Measurements from ENCODE around the gene MYO5B.

DNA sequence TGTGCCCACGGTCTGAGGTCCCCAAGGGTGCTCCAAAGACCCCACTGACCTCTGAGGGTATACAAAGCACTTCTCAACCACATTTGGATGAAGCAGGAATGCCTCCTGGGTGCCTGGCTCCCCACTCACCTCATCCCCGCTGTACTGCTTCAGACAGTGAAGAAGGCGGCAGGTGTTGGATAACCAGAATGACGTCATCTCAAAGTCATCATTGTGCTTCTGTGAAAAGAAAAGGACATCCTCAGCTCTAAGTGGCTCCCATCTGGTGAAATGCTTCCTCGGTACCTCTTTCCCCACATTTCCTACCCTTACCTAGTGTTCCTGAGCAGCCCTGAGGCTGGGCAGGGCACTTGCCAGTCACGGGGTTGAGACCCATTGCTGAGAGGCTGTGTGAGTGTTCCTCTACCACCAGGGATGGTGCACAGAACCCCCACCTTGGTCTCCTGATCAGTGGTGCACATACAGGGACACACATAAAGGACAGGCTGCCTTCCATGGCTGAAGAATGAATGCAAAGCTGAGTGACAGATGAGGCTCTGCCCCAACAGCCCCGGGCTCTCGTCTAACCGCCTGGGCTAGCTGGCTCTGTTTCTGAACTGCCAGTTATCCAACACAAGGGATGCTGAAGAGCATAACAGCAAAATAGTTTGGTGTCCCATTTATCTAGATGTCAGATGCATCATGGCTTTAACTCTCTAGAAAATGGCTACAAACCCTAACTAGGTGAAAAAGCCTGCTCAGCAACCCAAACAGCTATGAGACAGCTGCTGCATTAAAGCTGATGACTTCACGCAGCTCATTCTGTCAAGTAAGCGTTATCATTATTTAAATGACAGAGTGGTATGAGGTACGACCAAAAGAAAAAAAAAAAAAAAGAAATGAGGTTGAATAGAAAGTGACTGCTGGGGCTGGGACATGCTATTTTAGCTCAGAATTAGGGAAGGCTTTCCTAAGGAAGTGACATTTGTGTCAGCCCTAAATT, 353.4 kb downstream of the MYO5B start:
- TF ChIP-seq, protein P1, sequence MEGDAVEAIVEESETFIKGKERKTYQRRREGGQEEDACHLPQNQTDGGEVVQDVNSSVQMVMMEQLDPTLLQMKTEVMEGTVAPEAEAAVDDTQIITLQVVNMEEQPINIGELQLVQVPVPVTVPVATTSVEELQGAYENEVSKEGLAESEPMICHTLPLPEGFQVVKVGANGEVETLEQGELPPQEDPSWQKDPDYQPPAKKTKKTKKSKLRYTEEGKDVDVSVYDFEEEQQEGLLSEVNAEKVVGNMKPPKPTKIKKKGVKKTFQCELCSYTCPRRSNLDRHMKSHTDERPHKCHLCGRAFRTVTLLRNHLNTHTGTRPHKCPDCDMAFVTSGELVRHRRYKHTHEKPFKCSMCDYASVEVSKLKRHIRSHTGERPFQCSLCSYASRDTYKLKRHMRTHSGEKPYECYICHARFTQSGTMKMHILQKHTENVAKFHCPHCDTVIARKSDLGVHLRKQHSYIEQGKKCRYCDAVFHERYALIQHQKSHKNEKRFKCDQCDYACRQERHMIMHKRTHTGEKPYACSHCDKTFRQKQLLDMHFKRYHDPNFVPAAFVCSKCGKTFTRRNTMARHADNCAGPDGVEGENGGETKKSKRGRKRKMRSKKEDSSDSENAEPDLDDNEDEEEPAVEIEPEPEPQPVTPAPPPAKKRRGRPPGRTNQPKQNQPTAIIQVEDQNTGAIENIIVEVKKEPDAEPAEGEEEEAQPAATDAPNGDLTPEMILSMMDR (IDR thresholded peaks at IDR 0.05; ENCODE audit: poor library complexity) = no peak
- TF ChIP-seq EZH2 (IDR thresholded peaks at IDR 0.05; ENCODE audit: borderline replicate concordance) = no peak

Data from hepatocyte (in vitro differentiated cells).